Vagina (tissue), 2 donors: ENCODE measurements around the gene EIF3K.

Experiments
- CTCF ChIP-seq, 3 experiments: fragments of 450-650 bp in 2 of 3; fragments of 200-600 bp in 1 of 3; sonication (generic) in 1 of 3; IDR thresholded peaks; one replicate each; pipeline ENCODE4 v1.5.1; 2017 to 2019; ENCODE audit warnings: antibody characterized with exemption in 3 of 3, mild to moderate bottlenecking in 2 of 3, moderate library complexity in 2 of 3
- POLR2A ChIP-seq, 2 donors: fragments of 450-650 bp; IDR thresholded peaks; one replicate each; pipeline ENCODE4 v1.6.1; 2017; ENCODE audit warnings: antibody characterized with exemption in 2 of 2, mild to moderate bottlenecking in 2 of 2, moderate library complexity in 2 of 2
- POLR2AphosphoS5 ChIP-seq, 2 donors: sonication (generic); formaldehyde crosslinking; IDR thresholded peaks; one replicate each; pipeline ENCODE4 v1.9.0; 2017; ENCODE audit warnings: antibody characterized with exemption in 2 of 2, mild to moderate bottlenecking in 2 of 2, low read depth in 1 of 2; ENCODE audit not compliant: insufficient read depth in 1 of 2

- TF ChIP-seq POLR2A (IDR thresholded peaks at IDR 0.05) (no peak), CTCF (IDR thresholded peaks at IDR 0.05) (no peak), POLR2AphosphoS5 (IDR thresholded peaks at IDR 0.05; ENCODE audit: insufficient read depth in 1 of 2, low read depth in 1 of 2) (no peak)
These were observed 31.3 kb downstream of the EIF3K start for GRCh38 chr19:38650172-38650775.
